GM23338 (cell line): ENCODE measurements around the gene FHIT. TPM values are rescaled to one million over a fixed set of nuclear protein-coding genes. Genes with fewer than 3 reads are reported as not detected.

ENCODE experiments used
- ATAC-seq: fragments of 200-7000 bp; cut with Tn5 transposase; 3 replicates; pipeline ENCODE4 v1.9.1; 2020
- DNase-seq: peaks from one replicate; pipeline ENCODE4 v3.0.0-alpha.2; 2015; ENCODE audit warnings: low spot score
- H2AFZ ChIP-seq: fragments of 200-600 bp; sonication (generic); 2 replicates; pipeline ENCODE4 v1.8.0; 2016; ENCODE audit warnings: antibody characterized with exemption, mild to moderate bottlenecking, moderate library complexity
- H3F3A ChIP-seq: fragments of 200-600 bp; sonication (generic); replicated peaks from 2 replicates; pipeline ENCODE4 v1.8.0; 2017; ENCODE audit warnings: antibody characterized with exemption, mixed run types, low read depth
- H3K27ac ChIP-seq: fragments of 200-600 bp; sonication (generic); 2 replicates; pipeline ENCODE4 v1.6.1; 2016; ENCODE audit warnings: low read depth
- H3K27me3 ChIP-seq: fragments of 200-600 bp; sonication (generic); 2 replicates; pipeline ENCODE4 v1.8.0; 2016; ENCODE audit warnings: mild to moderate bottlenecking, mixed run types, moderate library complexity; ENCODE audit not compliant: insufficient read depth
- H3K36me3 ChIP-seq: fragments of 200-600 bp; sonication (generic); 2 replicates; pipeline ENCODE4 v1.8.0; 2016; ENCODE audit warnings: mild to moderate bottlenecking; ENCODE audit not compliant: insufficient read depth
- H3K4me1 ChIP-seq: fragments of 200-600 bp; sonication (generic); 2 replicates; pipeline ENCODE4 v1.8.0; 2016; ENCODE audit warnings: mild to moderate bottlenecking, moderate library complexity; ENCODE audit not compliant: insufficient read depth
- H3K4me2 ChIP-seq: fragments of 200-600 bp; sonication (generic); 2 replicates; pipeline ENCODE4 v1.7.1; 2017; ENCODE audit warnings: mixed run types
- H3K4me3 ChIP-seq: fragments of 200-600 bp; sonication (generic); 2 replicates; pipeline ENCODE4 v1.6.1; 2016; ENCODE audit warnings: mixed run types
- H3K79me2 ChIP-seq: fragments of 200-600 bp; sonication (generic); replicated peaks from 2 replicates; pipeline ENCODE4 v1.8.0; 2017; ENCODE audit warnings: mild to moderate bottlenecking; ENCODE audit not compliant: insufficient read depth
- H3K9me2 ChIP-seq: fragments of 200-600 bp; sonication (generic); 2 replicates; pipeline ENCODE4 v1.8.0; 2017; ENCODE audit not compliant: insufficient read depth
- H4K20me1 ChIP-seq: fragments of 200-600 bp; sonication (generic); replicated peaks from 2 replicates; pipeline ENCODE4 v1.8.0; 2017; ENCODE audit warnings: mild to moderate bottlenecking; ENCODE audit not compliant: insufficient read depth
- H3K27ac Mint-ChIP-seq: 2 replicates; pipeline ENCODE4 v1.8.0; 2020; ENCODE audit warnings: inconsistent platforms, mild to moderate bottlenecking, moderate library complexity, mixed read lengths
- H3K27me3 Mint-ChIP-seq: 3 replicates; pipeline ENCODE4 v1.8.0; 2022; ENCODE audit warnings: low read depth, mild to moderate bottlenecking, moderate library complexity, mixed read lengths, inconsistent platforms; ENCODE audit not compliant: insufficient read depth, poor library complexity
- H3K36me3 Mint-ChIP-seq: 3 replicates; pipeline ENCODE4 v1.8.0; 2021; ENCODE audit warnings: low read depth, mild to moderate bottlenecking, inconsistent platforms, moderate library complexity, mixed read lengths
- H3K4me1 Mint-ChIP-seq: 3 replicates; pipeline ENCODE4 v1.8.0; 2020; ENCODE audit warnings: mild to moderate bottlenecking, inconsistent platforms, mixed read lengths
- H3K4me3 Mint-ChIP-seq: 3 replicates; pipeline ENCODE4 v1.8.0; 2021; ENCODE audit warnings: moderate library complexity, mild to moderate bottlenecking, inconsistent platforms, mixed read lengths
- H3K9me3 Mint-ChIP-seq: 3 replicates; pipeline ENCODE4 v1.8.0; 2020; ENCODE audit warnings: moderate library complexity, mild to moderate bottlenecking, inconsistent platforms, mixed read lengths
- CREB1 ChIP-seq: fragments of 250-450 bp; sonication (Bioruptor Pico); IDR thresholded peaks from 2 replicates; pipeline ENCODE4 v1.5.0; 2020; ENCODE audit warnings: low read depth, mild to moderate bottlenecking, moderate library complexity
- CTCF ChIP-seq, 2 experiments: fragments of 200-600 bp in 1 of 2; sonication (generic) in 1 of 2; conservative IDR thresholded peaks; 2 replicates each; pipeline versions ENCODE4 v1.5.1 to v1.6.1; 2016 to 2017; ENCODE audit warnings: antibody characterized with exemption in 2 of 2, low read depth in 2 of 2, mild to moderate bottlenecking in 2 of 2, moderate library complexity in 1 of 2
- ETS1 ChIP-seq: IDR thresholded peaks from 2 replicates; pipeline ENCODE4 v1.6.1; 2016; ENCODE audit warnings: antibody characterized with exemption
- EZH2 ChIP-seq: fragments of 200-600 bp; sonication (generic); IDR thresholded peaks from one replicate; pipeline ENCODE4 v1.8.0; 2017; ENCODE audit warnings: antibody characterized with exemption, mild to moderate bottlenecking, low read depth; ENCODE audit not compliant: unreplicated experiment
- JUNB ChIP-seq: IDR thresholded peaks from one replicate; pipeline ENCODE4 v1.6.1; 2016; ENCODE audit warnings: antibody characterized with exemption; ENCODE audit not compliant: unreplicated experiment
- NANOG ChIP-seq: IDR thresholded peaks from 2 replicates; pipeline ENCODE4 v1.6.1; 2016; ENCODE audit warnings: antibody characterized with exemption, borderline replicate concordance
- POLR2AphosphoS5 ChIP-seq: IDR thresholded peaks from 2 replicates; pipeline ENCODE4 v1.6.1; 2016; ENCODE audit warnings: antibody characterized with exemption, low read depth
- REST ChIP-seq: IDR thresholded peaks from one replicate; pipeline ENCODE4 v1.6.1; 2018; ENCODE audit warnings: antibody characterized with exemption; ENCODE audit not compliant: unreplicated experiment
- STAT1 ChIP-seq: IDR thresholded peaks from one replicate; pipeline ENCODE4 v1.6.1; 2016; ENCODE audit warnings: antibody characterized with exemption; ENCODE audit not compliant: unreplicated experiment
- ZNF114 ChIP-seq: fragments of 250-450 bp; sonication (Bioruptor Pico); IDR thresholded peaks from 2 replicates; pipeline ENCODE4 v1.5.0; 2020; ENCODE audit warnings: mild to moderate bottlenecking, moderate library complexity
- ZNF462 ChIP-seq: fragments of 250-450 bp; sonication (Bioruptor Pico); IDR thresholded peaks from 2 replicates; pipeline ENCODE4 v1.5.0; 2020; ENCODE audit warnings: mild to moderate bottlenecking, moderate library complexity
- polyA plus RNA-seq: library from polyadenylated mRNA; unstranded; fragments of >200 nt; fragmentation: Nextera tagmentation; extraction: Ambion mirVana; gene quantifications from 2 replicates; pipeline ENCODE4 v1.2.1, GENCODE V29; 2016
- total RNA-seq: library from RNA; depleted of rRNA; stranded (reverse); fragments of >200 nt; shearing (Covaris generic); gene quantifications from 2 replicates; pipeline ENCODE4 v1.2.3, GENCODE V29; 2014

Gene FHIT
- total and polyA plus RNA-seq, 2 experiments from 2014 or later = 3.0 to 8.3 TPM

GRCh38 chr3:59978979-59979378 lies 1272.3 kb downstream of the FHIT start:
- H3K79me2 ChIP-seq = no peaks in the 10 kb centered on the region
- no peaks in the 10 kb centered on the region for H3K4me1 Mint-ChIP-seq
- H3K4me3 ChIP-seq = no peak overlapping the region
- no peaks in the 10 kb centered on the region for H3K4me1 ChIP-seq
- TF ChIP-seq CREB1 (CRISPR knock-in tag) = no peak
- no peak for TF ChIP-seq JUNB
- no peak for TF ChIP-seq CTCF (conservative IDR thresholded peaks at IDR 0.05; ENCODE audit: low read depth in 2 of 2)
- TF ChIP-seq STAT1 = no peak
- TF ChIP-seq ETS1 = no peak
- no peak for TF ChIP-seq NANOG
- no peak for TF ChIP-seq EZH2
- TF ChIP-seq POLR2AphosphoS5 = no peak
- no peak for TF ChIP-seq ZNF114 (CRISPR knock-in tag)
- H4K20me1 ChIP-seq = no peaks in the 10 kb centered on the region
- H3K27ac Mint-ChIP-seq = no peak overlapping the region
- H3F3A ChIP-seq = no peaks in the 10 kb centered on the region
- no peak for DNase-seq
- H3K4me3 Mint-ChIP-seq = no peak overlapping the region
- peaks cover 5% of the 10 kb centered on the region; the same call in 1 of the 2 replicates for H3K9me2 ChIP-seq
- no peaks in the 10 kb centered on the region for H3K9me3 Mint-ChIP-seq
- no peak overlapping the region for H3K4me2 ChIP-seq
- ATAC-seq = no peak
- no peaks in the 10 kb centered on the region for H3K27me3 ChIP-seq
- H3K27me3 Mint-ChIP-seq = peaks cover 3% of the 10 kb centered on the region
- no peak overlapping the region for H2AFZ ChIP-seq
- no peaks in the 10 kb centered on the region for H3K36me3 ChIP-seq
- H3K36me3 Mint-ChIP-seq = no peaks in the 10 kb centered on the region
- H3K27ac ChIP-seq = no peak overlapping the region

GRCh38 chr3:59970796-59971195 lies 1280.5 kb downstream of the FHIT start:
- Mint-ChIP-seq H3K36me3 (no peaks in the 10 kb centered on the region), H3K4me1 (peaks cover 13% of the 10 kb centered on the region), H3K27me3 (no peaks in the 10 kb centered on the region), H3K27ac (no peak overlapping the region), H3K4me3 (no peak overlapping the region), H3K9me3 (no peaks in the 10 kb centered on the region)
- H3K9me2 ChIP-seq = peaks cover 3% of the 10 kb centered on the region; the same call in 1 of the 2 replicates
- 0 out of 2 replicates have a peak, but pooled peaks cover 7% of the 10 kb centered on the region for H3K4me1 ChIP-seq
- ATAC-seq (no peak), DNase-seq (no peak)
- no peak overlapping the region for H2AFZ ChIP-seq
- no peaks in the 10 kb centered on the region for H3K27me3 ChIP-seq
- no peak overlapping the region for H3K4me2 ChIP-seq
- H4K20me1 ChIP-seq = no peaks in the 10 kb centered on the region
- no peaks in the 10 kb centered on the region for H3K36me3 ChIP-seq
- H3F3A ChIP-seq = no peaks in the 10 kb centered on the region
- H3K79me2 ChIP-seq = no peaks in the 10 kb centered on the region
- H3K4me3 ChIP-seq = no peak overlapping the region
- H3K27ac ChIP-seq = no peak overlapping the region
- TF ChIP-seq REST (no peak), ZNF462 (no peak)
